HG03095 (cell line): ENCODE measurements around the gene KIRREL2.

Experiments
- ATAC-seq: cut with Tn5 transposase; IDR thresholded peaks from one replicate; pipeline ENCODE4 v1.9.1; 2021; ENCODE audit warnings: moderate library complexity; ENCODE audit not compliant: unreplicated experiment

Gene KIRREL2

GRCh38 chr19:35844482-35845214 lies 12.1 kb upstream of the KIRREL2 start:
- no peak for ATAC-seq

GRCh38 chr19:35845215-35846037 lies 11.3 kb upstream of the KIRREL2 start:
- no peak for ATAC-seq

- no peak for ATAC-seq
Observed at GRCh38 chr19:35846038-35846668, 10.6 kb upstream of the KIRREL2 start.

DNA sequence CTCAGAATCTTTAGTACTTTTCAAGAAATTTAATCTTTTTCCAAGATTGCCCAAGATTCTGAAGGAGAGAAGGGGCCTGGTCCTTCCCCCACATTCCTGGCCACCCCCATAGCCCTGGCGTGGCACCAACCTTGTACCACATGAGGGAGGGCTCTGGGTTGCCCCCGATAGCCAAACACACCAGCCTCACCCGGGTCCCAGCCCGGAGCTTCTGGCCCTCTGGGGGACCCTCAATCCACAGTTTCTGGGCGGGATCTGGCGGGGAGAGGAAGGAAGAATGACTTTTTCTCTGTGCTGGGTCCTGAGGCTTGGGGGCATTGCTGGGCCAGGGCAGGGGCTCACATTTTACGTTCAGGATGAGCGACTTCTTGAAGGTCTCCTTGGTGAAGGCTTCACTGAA lies 8.8 kb upstream of the KIRREL2 start:
- ATAC-seq = no peak

DNA sequence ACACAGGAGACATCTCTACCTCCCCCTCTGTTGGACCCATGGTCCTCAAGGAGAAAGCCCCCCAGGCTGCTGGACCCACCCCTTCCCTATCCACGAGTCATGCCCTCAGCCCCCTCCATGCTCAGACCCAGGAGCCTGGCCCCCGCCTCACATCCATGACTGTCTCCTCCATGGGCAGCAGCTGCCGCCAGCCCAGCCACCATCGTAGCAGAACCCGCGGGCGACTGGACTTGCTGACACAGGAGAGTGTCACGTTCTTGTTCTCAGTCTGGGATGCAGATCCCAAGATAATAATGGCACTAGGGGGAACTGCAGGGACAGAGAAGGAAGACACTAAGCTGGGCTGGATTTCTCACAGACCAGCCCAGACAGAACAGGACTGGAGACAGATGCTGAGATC lies 8.2 kb upstream of the KIRREL2 start:
- no peak for ATAC-seq

DNA sequence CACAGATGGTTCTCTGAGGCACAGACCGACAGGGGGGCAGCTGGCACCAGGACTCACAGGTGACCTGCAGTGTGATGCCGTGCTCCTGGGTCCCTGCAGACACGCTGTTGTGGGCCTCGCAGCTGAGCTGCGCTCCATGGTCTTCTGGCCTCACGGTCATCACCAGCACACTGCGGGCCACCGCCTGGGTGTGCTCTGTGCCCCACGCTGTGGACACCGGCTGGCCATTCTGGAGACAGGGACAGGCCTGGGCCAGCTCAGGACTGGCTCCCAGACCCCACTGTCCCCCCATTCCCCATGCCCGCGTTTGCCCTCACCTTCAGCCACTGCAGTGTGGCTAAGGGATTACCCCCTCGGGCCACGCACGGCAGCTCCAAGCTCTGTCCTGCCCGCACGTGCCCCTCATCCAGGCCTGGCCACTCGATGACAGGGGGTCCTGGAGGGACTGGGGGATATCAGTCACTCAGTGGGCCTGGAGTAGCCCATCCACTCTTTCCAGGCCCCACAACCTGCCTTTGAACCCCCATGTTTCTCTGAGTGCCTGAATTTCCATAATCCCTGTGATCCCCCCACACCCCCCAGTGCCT lies 7.7 kb upstream of the KIRREL2 start:
- no peak for ATAC-seq

DNA sequence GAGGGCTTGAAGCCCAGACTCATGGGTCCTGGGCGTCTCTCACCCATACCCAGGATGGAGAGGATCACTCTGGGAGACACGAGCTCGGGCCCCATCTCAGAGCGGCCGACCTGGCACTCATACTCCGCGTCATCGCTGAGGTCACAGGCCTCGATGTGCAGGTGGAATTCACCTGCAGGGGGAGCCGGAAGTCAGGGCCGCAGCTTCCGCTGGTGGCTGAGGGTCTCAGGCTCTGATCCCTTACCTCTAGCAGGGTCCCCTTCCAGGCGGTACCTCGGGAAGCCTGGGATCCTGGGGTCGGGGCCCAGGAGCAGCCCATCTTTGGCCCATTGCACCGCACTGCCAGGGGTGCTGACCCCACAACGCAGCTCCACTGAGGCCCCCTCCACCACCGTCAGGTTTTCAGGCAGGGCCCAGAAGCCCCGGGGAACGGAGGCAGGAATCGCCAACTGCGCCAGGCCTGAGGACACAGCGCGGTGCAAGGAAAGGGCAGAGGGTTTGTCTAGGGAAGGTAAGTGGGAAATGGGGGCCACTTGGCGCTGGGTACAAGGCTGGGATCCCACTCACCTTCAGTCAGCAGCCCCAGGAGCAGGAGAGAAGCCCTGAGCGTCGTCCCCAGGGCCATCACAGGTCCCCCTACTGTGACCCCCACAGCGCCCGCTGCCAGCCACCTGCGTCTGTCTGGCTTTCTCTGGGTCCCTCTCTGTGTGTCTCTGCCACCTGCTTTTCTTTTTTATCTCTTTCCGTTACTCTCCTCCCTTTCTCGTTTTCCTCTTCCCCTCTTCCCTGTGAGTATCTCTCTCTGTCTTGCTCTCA lies 5.3 kb upstream of the KIRREL2 start:
- no peak for ATAC-seq

GRCh38 chr19:35852029-35852780 lies 4.5 kb upstream of the KIRREL2 start, which contains the start of gene NPHS1:
TSS of gene NPHS1 (minus strand) at chr19:35852504. CDS start at chr19:35851837, 667 bp downstream.
- ATAC-seq = no peak

DNA sequence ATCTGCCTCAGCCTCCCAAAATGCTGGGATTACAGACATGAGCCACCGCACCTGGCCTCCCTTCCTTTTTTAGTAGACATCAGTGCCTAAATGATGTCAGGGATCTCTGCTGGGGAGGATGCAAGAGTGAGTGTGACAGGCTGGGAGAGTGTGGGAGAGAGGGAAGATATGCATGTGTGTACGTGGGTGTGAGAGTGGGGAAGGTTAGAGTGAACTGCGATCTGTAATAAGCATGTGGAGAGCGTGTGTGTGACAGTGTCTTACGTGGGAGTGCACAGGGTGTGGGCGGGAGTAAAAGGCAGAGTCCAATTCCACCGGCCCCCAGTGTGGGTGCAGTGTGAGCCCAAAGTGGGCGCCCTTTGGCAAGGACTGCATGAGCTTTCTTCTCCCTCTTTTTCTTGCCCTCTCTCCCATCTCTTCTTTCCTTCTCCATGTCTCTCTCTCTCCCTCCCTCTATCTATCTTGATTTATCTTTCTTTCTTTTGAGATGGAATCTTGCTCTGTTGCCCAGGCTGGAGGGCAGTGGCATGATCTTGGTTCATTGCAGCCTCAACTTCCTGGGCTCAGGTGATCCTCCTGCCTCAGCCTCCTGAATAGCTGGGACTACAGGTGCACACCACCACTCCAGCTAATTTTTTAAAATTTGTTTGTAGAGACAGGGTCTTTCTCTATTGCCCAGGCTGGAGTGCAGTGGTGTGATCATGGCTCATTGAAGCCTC lies 3.5 kb upstream of the KIRREL2 start:
- no peak for ATAC-seq

- no peak for ATAC-seq
Observed at GRCh38 chr19:35858311-35858710, 1.6 kb downstream of the KIRREL2 start.

DNA sequence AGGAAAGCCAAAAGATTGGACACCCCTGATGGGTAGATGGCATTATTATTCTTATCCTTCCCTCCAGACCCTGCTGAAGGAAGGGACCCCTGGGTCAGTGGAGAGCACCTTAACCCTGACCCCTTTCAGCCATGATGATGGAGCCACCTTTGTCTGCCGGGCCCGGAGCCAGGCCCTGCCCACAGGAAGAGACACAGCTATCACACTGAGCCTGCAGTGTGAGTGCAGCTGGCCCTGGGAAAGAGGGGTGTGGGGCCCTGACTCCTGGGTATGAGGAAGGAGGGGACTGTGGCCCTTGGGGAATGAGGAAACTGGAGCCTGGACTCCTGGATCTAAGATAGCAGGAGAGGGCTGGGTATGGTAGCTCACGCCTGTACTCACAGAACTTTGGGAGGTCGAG lies 2.7 kb downstream of the KIRREL2 start:
- ATAC-seq = no peak

DNA sequence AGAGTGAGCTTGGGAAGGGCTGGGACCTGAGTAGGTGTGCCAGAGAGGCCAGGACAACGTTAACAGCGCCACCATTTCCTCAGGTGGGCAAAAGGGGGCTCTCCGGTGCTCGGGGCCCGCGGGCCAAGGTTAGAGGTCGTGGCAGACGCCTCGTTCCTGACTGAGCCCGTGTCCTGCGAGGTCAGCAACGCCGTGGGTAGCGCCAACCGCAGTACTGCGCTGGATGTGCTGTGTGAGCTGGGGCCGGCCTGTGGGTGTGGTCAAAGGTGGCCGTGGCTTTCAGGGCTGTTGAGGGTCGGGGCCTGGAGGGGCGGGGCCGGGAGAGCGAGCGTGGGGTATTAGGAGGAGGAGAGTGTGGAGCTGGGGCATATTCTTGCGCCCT lies 3.7 kb downstream of the KIRREL2 start:
- no peak for ATAC-seq

- ATAC-seq = no peak
Observed at GRCh38 chr19:35860818-35861639, 4.3 kb downstream of the KIRREL2 start.

- no peak for ATAC-seq
Observed at GRCh38 chr19:35861640-35862160, 5.0 kb downstream of the KIRREL2 start.

DNA sequence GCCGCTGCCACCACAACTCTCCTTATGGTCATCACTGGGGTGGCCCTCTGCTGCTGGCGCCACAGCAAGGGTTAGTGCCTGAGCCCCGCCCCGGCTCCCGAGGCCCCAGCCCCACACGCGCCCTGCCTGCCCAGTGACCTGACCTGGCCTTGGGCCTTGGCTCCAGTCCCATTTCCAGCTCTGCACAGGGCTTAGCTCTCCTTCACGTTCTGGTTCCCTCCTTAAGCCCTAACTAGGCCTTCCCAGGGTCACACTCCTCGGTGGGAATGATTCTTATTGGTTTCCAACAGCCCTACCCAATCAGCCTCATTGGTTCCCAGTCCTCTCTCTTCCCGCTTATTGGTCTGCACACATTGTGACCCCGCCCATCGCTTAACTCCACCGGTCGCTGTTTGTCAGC lies 5.8 kb downstream of the KIRREL2 start:
- no peak for ATAC-seq

DNA sequence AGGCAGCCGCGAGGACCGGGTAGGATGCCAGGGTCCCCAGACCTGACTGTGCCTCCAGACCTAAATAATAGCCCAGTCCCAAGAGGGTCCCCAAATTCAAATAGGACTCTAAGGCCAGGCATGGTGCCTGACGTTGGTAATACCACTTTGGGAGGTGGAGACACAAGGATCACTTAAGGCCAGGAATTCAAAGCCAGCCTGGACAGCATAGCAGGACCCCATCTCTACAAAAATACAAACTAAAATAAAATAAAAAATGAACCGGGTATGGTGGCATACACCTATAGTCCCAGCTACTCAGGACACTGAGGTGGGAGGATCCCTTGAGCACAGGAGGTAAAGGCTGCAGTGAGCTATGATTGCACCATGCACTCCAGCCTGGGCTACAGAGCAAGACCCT lies 6.3 kb downstream of the KIRREL2 start:
- no peak for ATAC-seq

DNA sequence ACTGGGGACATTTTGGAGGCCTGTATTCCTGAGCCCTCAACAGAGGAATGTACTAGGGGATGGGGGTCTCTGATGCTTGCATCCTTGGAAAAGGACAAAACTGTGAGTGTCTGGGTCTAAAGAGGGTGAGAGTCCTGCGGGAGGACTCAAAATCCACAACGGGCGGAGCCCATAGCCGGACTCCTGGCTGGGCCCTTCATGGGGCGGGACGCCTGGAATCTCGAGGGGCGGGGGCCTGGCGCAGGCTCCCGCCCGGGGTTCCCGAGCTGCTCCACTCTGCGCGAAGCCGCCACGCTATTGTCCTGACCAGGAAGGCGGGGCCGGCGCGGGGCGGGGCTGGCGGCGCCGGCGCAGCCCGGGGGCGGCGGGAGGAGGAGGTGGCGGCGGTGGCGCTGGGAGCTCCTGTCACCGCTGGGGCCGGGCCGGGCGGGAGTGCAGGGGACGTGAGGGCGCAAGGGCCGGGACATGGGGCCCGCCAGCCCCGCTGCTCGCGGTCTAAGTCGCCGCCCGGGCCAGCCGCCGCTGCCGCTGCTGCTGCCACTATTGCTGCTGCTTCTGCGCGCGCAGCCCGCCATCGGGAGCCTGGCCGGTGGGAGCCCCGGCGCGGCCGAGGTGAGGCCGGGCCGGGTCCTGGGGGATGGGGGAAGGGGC lies 11.6 kb downstream of the KIRREL2 start, which contains the start of gene APLP1:
Gene APLP1 (plus strand): TSS at position 403 of the 651 bp plus-strand sequence. CDS start 63 bp downstream, at position 466.
- no peak for ATAC-seq
